Measurements from ENCODE around the gene PTPRE.

The PTPRE gene

DNA sequence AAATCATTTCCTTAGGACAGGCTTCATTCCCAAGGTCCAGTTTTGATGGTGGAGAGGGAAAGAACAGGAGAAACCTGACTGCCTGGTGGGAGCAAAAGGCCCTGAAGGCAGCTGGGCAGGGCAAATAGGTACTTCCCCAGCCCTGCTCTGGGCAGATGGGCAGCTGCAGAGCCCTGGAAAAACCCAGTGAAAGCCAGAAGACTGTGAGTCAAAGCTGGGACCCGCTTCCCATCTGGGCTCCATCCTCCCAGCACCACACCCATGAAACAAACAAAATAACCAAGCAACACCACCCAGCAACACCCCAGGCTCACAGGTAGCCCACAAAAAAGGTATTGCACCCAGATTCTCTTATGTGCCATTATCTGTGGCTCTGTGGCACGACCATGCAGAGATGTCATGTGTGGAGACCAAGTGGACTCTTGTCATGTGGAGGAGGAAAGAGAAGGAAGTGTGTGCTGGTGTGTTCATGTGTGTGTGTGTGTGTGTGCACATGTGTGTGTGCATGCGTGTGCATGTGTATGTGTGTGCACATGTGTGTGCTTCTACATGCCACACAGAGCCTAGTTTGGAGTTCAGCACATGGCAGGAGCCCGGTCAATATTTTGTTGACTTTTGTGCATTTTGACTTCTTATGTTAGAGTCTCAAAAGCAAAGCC is 24.0 kb upstream of the PTPRE start:
- H3K4me3 ChIP-seq (ENCODE audit: low read length in 2 of 2): no peak overlapping the region
- no peaks in the 10 kb centered on the region for H3K9me3 ChIP-seq (ENCODE audit: control insufficient read depth in 2 of 2, low read length in 2 of 2)
- peaks cover 0 to 3% of the 10 kb centered on the region in 2 donors for H3K27me3 ChIP-seq (ENCODE audit: control insufficient read depth in 1 of 2, insufficient read depth in 2 of 2, low read length in 2 of 2)
- no peaks in the 10 kb centered on the region for H3K36me3 ChIP-seq (ENCODE audit: control insufficient read depth in 2 of 2, insufficient read depth in 2 of 2, low read length in 2 of 2)
- no peak overlapping the region for H3K27ac ChIP-seq (ENCODE audit: low read length)
- H3K9ac ChIP-seq (ENCODE audit: low read length in 2 of 2): no peak overlapping the region
- no peaks in the 10 kb centered on the region for H3K4me1 ChIP-seq (ENCODE audit: control insufficient read depth, insufficient read depth, low read length)

DNA sequence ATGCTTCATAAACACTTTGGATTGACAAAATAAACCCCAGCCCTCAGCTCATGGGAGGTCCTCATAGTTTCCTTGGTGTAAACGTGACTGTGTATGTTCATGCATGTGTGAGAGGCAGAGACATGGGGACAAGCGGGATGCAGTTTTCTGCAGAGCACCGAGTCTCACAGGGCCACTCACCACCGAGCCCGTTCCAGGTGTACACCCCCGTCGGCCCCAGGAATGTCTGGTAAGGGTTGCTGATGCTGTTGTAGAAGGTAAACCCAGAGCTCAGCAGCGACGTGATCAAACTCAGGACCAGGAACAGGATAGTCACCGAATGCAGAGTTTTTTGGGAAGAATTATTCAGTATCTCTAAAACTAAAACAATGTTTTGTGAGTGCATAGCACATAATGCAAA is 23.4 kb upstream of the PTPRE start:
- Histone ChIP-seq H3K9ac (ENCODE audit: low read length in 2 of 2) (no peak overlapping the region), H3K27me3 (ENCODE audit: control insufficient read depth in 1 of 2, insufficient read depth in 2 of 2, low read length in 2 of 2) (peaks cover 0 to 3% of the 10 kb centered on the region in 2 donors), H3K36me3 (ENCODE audit: control insufficient read depth in 2 of 2, insufficient read depth in 2 of 2, low read length in 2 of 2) (no peaks in the 10 kb centered on the region), H3K9me3 (ENCODE audit: control insufficient read depth in 2 of 2, low read length in 2 of 2) (no peaks in the 10 kb centered on the region), H3K4me1 (ENCODE audit: control insufficient read depth, insufficient read depth, low read length) (no peaks in the 10 kb centered on the region), H3K27ac (ENCODE audit: low read length) (no peak overlapping the region), H3K4me3 (ENCODE audit: low read length in 2 of 2) (no peak overlapping the region)

DNA sequence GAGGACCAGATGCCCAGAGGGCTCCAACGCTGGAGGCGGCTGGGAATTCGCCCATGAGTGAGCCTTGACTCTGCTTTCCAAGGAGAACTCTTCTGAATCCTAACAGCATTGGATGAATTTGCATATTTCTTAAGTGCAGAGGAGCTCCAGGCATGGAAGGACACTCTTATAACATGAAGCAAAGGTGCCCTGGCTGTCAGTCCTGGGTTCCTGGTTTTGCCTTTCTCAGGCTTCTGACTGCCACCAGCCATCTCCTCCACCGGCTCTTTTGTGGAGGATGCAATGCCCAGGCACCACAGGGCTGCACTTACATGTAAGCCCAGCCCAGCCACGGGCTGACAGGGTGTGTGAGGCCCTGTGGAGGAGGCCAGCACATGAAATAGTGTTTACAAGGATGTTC is 22.4 kb upstream of the PTPRE start:
- H3K36me3 ChIP-seq (ENCODE audit: control insufficient read depth in 2 of 2, insufficient read depth in 2 of 2, low read length in 2 of 2): no peaks in the 10 kb centered on the region
- H3K27ac ChIP-seq (ENCODE audit: low read length): no peak overlapping the region
- H3K9me3 ChIP-seq (ENCODE audit: control insufficient read depth in 2 of 2, low read length in 2 of 2): no peaks in the 10 kb centered on the region
- H3K4me3 ChIP-seq (ENCODE audit: low read length in 2 of 2): no peak overlapping the region
- no peaks in the 10 kb centered on the region for H3K4me1 ChIP-seq (ENCODE audit: control insufficient read depth, insufficient read depth, low read length)
- H3K9ac ChIP-seq (ENCODE audit: low read length in 2 of 2): no peak overlapping the region
- peaks cover 0 to 4% of the 10 kb centered on the region in 2 donors for H3K27me3 ChIP-seq (ENCODE audit: control insufficient read depth in 1 of 2, insufficient read depth in 2 of 2, low read length in 2 of 2)

DNA sequence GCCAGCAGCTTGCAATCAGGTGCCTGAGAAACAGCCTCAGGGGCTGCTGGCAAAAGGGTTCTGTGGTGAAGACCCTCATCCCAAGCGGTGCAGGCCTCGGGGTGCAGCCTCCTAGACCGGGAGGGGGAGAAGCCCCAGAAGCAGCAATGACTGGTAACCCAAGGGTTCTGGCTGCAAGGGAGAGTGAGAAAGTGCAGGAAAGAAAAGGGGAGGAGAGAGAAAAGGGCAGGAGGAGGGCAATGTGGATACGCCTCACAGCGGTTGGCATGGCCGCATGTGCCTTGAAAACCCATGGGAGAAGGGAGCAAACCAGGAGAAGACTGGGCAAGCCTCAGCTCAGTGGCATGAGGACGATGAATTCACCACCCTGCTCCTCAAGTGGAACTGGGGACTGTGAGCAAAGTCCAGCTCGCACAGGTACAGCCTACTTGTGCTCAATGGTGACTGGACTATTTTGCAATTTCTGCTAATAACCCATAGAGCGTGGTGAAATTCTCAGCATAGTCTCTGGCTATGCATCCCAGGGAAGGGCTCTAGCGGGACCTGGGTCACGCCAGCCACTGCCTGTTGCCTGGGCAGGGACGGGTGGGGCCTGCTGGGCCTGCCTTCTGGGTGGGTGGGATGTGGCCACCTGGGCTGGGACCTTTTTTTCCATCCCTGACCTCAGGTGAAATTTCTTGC is 20.4 kb upstream of the PTPRE start:
- no peak overlapping the region for H3K4me3 ChIP-seq (ENCODE audit: low read length in 2 of 2)
- H3K27me3 ChIP-seq (ENCODE audit: control insufficient read depth in 1 of 2, insufficient read depth in 2 of 2, low read length in 2 of 2): peaks cover 0 to 8% of the 10 kb centered on the region in 2 donors
- H3K27ac ChIP-seq (ENCODE audit: low read length): no peak overlapping the region
- H3K4me1 ChIP-seq (ENCODE audit: control insufficient read depth, insufficient read depth, low read length): no peaks in the 10 kb centered on the region
- no peaks in the 10 kb centered on the region for H3K36me3 ChIP-seq (ENCODE audit: control insufficient read depth in 2 of 2, insufficient read depth in 2 of 2, low read length in 2 of 2)
- no peak overlapping the region for H3K9ac ChIP-seq (ENCODE audit: low read length in 2 of 2)
- no peaks in the 10 kb centered on the region for H3K9me3 ChIP-seq (ENCODE audit: control insufficient read depth in 2 of 2, low read length in 2 of 2)

DNA sequence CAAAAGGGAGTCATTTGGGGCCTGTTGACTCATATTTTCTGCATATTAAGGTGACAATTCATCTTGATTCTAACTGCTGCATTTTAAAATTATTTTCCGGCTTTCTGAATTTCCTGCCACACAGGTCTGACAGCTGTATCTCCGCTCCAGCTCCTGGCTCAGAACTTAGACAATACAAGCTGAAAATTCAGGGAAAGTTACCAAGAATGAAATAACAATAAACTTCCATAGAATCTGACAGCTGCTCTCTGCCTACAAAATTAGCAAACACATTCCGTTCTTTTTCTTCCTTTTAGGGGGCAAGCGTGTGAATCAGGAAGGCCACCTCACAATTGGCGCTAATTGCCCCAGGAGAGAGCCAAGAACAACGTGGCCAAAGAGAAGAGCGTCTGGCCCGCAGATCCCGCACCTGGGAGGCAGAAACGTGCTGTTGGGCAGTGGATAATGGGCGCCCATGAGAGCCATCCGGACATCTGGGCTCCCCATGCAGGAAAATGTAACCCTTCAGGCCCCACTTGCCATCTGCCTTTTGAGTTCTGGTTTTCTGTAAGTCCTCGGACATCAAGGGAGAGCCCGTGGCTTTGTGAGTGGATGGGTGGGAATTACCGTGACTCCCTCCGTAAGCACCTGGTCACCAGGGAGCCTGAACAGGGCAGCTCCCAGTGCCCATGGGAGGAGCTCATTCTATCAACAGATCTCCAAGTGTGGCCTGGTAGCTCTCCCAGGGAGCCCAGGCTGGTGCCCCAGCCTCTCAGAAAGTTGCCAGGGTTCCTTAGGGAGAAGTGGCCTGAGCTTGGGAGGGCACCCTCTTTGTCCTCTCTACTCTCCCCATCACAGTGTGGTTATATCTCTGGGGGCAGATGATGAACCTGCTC is 19.1 kb upstream of the PTPRE start:
- H3K9me3 ChIP-seq (ENCODE audit: control insufficient read depth in 2 of 2, low read length in 2 of 2): no peaks in the 10 kb centered on the region
- H3K36me3 ChIP-seq (ENCODE audit: control insufficient read depth in 2 of 2, insufficient read depth in 2 of 2, low read length in 2 of 2): no peaks in the 10 kb centered on the region
- H3K4me3 ChIP-seq (ENCODE audit: low read length in 2 of 2): no peak overlapping the region
- no peak overlapping the region for H3K27ac ChIP-seq (ENCODE audit: low read length)
- no peaks in the 10 kb centered on the region for H3K4me1 ChIP-seq (ENCODE audit: control insufficient read depth, insufficient read depth, low read length)
- H3K27me3 ChIP-seq (ENCODE audit: control insufficient read depth in 1 of 2, insufficient read depth in 2 of 2, low read length in 2 of 2): peaks cover 0 to 8% of the 10 kb centered on the region in 2 donors
- H3K9ac ChIP-seq (ENCODE audit: low read length in 2 of 2): no peak overlapping the region

DNA sequence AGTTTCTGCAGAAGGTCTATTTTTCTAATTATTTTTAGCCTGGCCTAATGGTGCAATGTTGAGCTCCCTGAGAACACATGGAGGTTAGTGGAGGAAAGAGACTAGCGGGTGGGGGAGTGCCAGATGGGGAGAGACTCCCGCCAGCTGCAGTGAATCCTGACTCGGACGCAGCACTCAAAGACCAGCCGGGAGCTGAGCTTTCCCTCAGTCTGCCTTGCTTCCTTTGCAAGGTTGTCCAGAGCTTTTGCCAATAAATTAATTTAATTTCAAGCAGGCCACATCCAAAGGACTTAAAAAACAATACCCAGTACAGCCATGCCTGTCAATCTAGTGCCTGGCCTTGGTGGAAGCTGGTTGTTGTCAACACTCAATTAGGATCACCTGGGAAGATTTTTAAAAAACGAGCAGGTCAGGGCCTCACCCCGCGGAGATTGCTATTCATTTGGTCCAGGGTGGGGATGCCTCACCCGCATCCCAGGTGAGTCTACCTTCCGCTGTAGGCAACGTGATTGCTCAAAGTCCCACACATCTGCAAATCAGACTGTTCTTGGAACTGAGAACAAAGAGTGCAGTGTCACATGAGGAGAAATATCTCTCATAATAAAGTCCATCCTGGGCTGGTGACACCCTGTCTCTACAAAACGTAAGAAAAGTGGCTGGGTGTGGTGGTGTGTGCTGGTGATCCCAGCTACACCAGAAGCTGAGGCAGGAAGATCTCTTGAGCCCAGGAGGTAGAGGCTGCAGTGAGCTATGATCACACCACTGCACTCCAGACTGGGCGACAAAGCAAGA is 18.2 kb upstream of the PTPRE start:
- H3K9me3 ChIP-seq (ENCODE audit: control insufficient read depth in 2 of 2, low read length in 2 of 2): no peaks in the 10 kb centered on the region
- H3K27me3 ChIP-seq (ENCODE audit: control insufficient read depth in 1 of 2, insufficient read depth in 2 of 2, low read length in 2 of 2): peaks cover 0 to 5% of the 10 kb centered on the region in 2 donors
- H3K9ac ChIP-seq (ENCODE audit: low read length in 2 of 2): no peak overlapping the region
- H3K36me3 ChIP-seq (ENCODE audit: control insufficient read depth in 2 of 2, insufficient read depth in 2 of 2, low read length in 2 of 2): no peaks in the 10 kb centered on the region
- H3K4me3 ChIP-seq (ENCODE audit: low read length in 2 of 2): no peak overlapping the region
- no peak overlapping the region for H3K27ac ChIP-seq (ENCODE audit: low read length)
- H3K4me1 ChIP-seq (ENCODE audit: control insufficient read depth, insufficient read depth, low read length): no peaks in the 10 kb centered on the region

DNA sequence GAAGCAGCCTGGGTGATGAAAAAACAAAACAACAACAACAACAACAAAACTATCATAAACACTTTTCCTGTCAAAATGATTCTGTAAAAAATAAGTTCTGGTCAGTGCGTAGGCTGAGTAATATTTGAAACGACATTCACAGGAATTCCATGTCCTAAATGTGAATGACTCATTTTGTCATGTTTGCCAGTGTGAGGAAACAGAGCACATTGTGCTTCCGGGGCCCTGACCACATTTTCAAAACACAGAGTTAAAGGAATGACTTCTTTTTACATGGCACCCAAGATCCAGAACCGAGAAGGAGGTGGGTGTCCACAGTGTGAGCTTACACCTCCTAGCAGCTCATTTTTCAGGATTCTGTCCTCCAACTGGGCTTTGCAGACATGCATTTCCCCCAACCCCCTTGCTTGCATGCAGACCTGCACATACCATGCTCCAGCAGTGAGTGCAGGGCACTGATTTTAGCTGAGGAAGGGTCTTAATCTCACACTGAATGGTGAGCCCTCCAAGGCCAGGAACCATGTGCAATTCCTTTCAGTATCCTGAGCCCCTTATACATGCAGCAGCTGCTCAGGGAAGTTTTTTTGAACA is 17.2 kb upstream of the PTPRE start:
- H3K36me3 ChIP-seq (ENCODE audit: control insufficient read depth in 2 of 2, insufficient read depth in 2 of 2, low read length in 2 of 2): no peaks in the 10 kb centered on the region
- no peaks in the 10 kb centered on the region for H3K4me1 ChIP-seq (ENCODE audit: control insufficient read depth, insufficient read depth, low read length)
- H3K9me3 ChIP-seq (ENCODE audit: control insufficient read depth in 2 of 2, low read length in 2 of 2): no peaks in the 10 kb centered on the region
- H3K27ac ChIP-seq (ENCODE audit: low read length): no peak overlapping the region
- H3K27me3 ChIP-seq (ENCODE audit: control insufficient read depth in 1 of 2, insufficient read depth in 2 of 2, low read length in 2 of 2): peaks cover 0 to 5% of the 10 kb centered on the region in 2 donors
- no peak overlapping the region for H3K9ac ChIP-seq (ENCODE audit: low read length in 2 of 2)
- H3K4me3 ChIP-seq (ENCODE audit: low read length in 2 of 2): no peak overlapping the region

DNA sequence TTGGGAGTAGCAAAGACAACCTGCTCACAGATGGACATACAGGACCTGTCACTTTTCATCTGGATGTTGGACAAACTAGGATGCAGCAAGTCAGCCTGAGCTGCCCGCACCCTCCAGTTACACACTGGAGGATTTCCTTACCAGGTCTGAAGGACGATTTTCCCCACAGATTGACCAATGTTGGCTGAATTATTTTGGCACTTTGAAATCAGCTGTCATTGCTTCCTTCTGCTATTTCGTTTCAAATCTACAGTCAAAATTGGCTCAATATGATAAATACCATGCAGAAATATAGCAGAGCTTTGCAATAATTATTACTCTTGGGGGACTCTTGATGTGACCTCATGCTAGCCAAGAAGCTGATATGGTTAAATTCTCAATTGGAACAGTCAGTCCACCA is 16.7 kb upstream of the PTPRE start:
- Histone ChIP-seq H3K4me3 (ENCODE audit: low read length in 2 of 2) (no peak overlapping the region), H3K4me1 (ENCODE audit: control insufficient read depth, insufficient read depth, low read length) (no peaks in the 10 kb centered on the region), H3K9me3 (ENCODE audit: control insufficient read depth in 2 of 2, low read length in 2 of 2) (no peaks in the 10 kb centered on the region), H3K36me3 (ENCODE audit: control insufficient read depth in 2 of 2, insufficient read depth in 2 of 2, low read length in 2 of 2) (no peaks in the 10 kb centered on the region), H3K9ac (ENCODE audit: low read length in 2 of 2) (no peak overlapping the region), H3K27me3 (ENCODE audit: control insufficient read depth in 1 of 2, insufficient read depth in 2 of 2, low read length in 2 of 2) (peaks cover 0 to 5% of the 10 kb centered on the region in 2 donors), H3K27ac (ENCODE audit: low read length) (no peak overlapping the region)

DNA sequence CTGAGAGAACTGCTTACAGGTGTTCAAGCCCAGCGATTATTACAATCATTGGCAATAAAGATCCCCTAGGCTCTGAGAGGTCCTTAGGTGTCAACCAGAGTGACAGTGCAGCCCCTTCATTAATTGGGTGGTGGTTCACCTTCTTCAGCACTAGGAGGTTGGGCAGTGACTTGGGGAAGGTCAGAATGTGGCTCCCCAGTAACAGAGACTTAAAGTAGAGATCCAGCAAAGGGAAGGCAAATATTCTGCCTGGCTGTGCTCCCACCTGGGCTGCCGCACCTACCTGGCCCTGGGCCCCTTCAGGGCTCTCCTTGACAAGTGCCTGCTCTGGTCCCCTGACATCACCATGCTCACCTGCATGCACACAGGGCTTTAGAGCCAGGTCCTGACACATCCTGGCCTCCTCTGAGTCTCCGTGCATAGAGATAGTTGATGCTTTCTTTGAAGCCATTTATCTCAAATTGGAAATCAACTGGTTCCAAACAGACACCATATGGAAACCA is 16.0 kb upstream of the PTPRE start:
- no peak overlapping the region for H3K27ac ChIP-seq (ENCODE audit: low read length)
- no peaks in the 10 kb centered on the region for H3K36me3 ChIP-seq (ENCODE audit: control insufficient read depth in 2 of 2, insufficient read depth in 2 of 2, low read length in 2 of 2)
- H3K27me3 ChIP-seq (ENCODE audit: control insufficient read depth in 1 of 2, insufficient read depth in 2 of 2, low read length in 2 of 2): peaks cover 0 to 5% of the 10 kb centered on the region in 2 donors
- H3K4me1 ChIP-seq (ENCODE audit: control insufficient read depth, insufficient read depth, low read length): no peaks in the 10 kb centered on the region
- H3K9ac ChIP-seq (ENCODE audit: low read length in 2 of 2): no peak overlapping the region
- H3K4me3 ChIP-seq (ENCODE audit: low read length in 2 of 2): no peak overlapping the region
- H3K9me3 ChIP-seq (ENCODE audit: control insufficient read depth in 2 of 2, low read length in 2 of 2): no peaks in the 10 kb centered on the region

DNA sequence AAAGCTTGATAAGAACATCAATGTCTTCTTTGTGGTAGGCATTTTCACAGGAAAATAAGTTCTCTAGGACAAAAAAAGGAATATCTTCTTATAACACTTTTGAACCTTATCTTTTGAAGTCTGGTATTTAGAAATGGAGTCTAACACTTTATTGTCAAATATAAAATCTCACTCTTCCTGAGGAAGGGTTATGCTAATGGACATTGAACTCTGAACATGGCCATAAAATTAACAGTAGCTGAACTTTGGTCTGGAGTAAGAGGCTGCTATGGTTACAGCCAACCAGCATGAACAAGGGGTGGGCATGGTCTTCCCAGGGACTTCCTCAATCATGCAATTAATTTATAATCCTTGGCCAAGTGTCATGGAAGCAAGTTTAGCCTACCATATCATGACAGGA is 14.2 kb upstream of the PTPRE start, which contains the start of gene CLRN3:
Gene CLRN3, minus strand, starts transcription at position 199 of the 400 bp plus-strand sequence. Its CDS starts 157 bp downstream, at position 42.
- Histone ChIP-seq H3K9me3 (ENCODE audit: control insufficient read depth in 2 of 2, low read length in 2 of 2) (no peaks in the 10 kb centered on the region), H3K4me1 (ENCODE audit: control insufficient read depth, insufficient read depth, low read length) (no peaks in the 10 kb centered on the region), H3K4me3 (ENCODE audit: low read length in 2 of 2) (no peak within 1 kb of the TSS), H3K9ac (ENCODE audit: low read length in 2 of 2) (no peak within 1 kb of the TSS), H3K27me3 (ENCODE audit: control insufficient read depth in 1 of 2, insufficient read depth in 2 of 2, low read length in 2 of 2) (peaks cover 0 to 5% of the 10 kb centered on the region in 2 donors), H3K27ac (ENCODE audit: low read length) (no peak within 1 kb of the TSS), H3K36me3 (ENCODE audit: control insufficient read depth in 2 of 2, insufficient read depth in 2 of 2, low read length in 2 of 2) (no peaks in the 10 kb centered on the region)

All from stomach smooth muscle (tissue), 2 donors.